Measurements from ENCODE around the gene ITPR3.

ITPR3 gene

DNA sequence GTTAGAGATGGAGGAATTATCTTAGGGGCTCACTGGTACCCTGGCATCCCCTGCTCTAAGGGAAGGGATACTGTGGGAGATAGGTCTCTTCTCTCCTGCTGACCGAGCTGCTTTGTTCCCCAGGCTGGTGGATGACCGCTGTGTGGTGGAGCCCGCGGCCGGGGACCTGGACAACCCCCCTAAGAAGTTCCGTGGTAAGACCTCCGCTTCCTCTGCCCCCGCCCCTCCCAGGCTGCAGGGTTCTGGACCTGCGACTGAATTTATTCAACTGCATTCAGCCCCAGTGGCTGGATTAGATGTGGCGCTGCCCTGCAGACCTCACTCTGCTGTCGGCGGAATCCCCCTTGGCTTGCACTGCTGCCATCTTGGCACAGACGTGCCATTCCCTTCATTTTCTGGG, 19.2 kb downstream of the ITPR3 start:
- DNase-seq = no peak

DNA sequence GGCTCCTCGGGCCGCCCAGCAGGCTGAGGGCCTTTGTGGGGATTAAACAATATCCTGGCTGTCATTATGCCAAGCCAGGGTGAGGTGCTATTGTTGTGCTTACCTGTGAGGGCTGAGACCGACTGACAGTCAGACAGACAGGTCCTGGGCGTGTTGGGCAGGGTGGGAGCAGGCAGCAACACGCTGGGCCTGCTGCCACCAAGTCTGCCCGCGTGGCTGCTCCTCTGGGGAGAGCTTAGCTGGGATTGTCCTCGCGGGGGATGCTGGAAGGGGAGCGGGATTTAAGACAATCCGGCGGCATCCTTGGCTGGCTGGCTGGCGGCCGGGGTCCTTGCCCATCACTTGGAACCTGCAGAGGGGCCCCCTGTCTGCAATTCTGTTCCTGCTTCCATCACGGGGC, 20.0 kb downstream of the ITPR3 start:
- no peak for DNase-seq

DNA sequence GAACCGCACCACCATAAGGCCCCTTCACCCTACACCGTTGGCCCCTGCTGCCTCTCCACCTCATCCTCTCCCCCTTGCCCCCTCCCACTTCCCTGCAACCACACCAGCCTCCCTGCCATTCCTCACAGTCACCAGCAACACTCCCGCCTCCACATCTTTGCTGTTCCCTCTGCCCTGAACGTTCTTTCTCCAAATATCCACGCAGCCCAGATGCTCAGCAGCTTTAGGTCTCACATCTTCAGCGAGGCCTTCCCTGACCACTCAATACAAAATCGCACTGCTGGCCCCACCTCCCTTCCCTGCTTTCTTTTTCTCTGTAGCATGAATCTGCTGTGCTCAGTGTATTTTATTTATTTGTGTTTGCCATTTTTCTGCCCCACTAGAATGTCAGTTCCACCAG, 20.5 kb downstream of the ITPR3 start:
- no peak for DNase-seq

DNA sequence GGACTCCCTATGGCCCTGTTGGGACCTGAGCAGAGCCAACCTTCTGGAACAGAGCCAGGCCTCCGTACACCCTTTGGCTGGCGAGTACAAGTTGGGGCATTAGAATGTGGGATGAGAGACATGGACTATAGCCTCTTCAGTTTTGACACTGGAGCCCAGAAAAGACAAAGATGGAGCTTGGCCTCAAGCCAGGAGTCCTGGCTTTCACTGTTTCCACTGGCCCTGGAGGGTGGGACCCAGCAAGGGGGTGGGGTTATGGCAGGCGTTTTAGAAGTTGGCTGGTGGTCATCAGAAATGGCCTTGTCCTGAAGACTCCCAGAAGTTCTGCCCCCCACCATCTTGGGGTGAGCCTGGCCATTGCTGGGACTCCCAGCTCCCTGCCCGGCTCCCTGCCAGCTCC, 21.8 kb downstream of the ITPR3 start:
- no peak for DNase-seq

DNA sequence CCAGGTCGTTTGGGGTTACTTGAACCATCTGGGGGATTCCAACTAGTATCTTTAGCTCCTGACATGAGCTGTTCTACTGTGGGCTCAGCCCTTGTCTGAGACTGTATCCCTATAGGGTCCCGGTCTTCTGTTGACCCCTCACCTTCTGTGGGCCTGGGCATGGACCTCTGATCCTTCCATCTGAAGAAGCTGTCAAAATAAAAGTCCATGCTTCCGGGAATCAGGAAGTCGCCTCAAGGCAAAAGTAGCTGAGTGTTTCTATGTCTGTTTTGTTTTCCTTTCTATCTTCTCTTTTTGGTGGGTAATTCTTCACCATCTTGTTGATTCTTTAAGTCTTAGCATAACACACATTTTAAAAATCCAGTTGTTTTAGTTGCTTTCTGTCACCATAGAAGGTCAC, 30.3 kb downstream of the ITPR3 start:
- DNase-seq = no peak

DNA sequence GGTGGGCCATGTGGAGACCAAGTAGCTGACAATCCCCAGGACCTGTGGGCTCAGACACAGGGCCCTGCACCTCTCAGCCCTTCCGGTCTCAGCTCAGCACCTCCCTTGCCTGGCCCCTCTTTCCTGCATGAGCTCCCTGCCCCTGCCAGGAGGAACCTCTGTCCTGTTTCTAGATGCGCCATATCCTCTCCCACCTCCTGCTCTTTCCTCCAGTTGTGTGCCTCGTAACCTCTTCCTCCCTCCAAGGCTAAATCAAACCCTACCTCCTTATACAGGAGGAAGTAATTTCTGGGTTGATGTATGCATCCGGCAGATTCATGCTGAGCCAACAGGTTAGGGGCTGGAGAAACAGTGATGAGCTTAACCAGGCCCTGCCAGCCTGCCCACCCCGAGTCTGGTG, 30.9 kb downstream of the ITPR3 start:
- DNase-seq = no peak

DNA sequence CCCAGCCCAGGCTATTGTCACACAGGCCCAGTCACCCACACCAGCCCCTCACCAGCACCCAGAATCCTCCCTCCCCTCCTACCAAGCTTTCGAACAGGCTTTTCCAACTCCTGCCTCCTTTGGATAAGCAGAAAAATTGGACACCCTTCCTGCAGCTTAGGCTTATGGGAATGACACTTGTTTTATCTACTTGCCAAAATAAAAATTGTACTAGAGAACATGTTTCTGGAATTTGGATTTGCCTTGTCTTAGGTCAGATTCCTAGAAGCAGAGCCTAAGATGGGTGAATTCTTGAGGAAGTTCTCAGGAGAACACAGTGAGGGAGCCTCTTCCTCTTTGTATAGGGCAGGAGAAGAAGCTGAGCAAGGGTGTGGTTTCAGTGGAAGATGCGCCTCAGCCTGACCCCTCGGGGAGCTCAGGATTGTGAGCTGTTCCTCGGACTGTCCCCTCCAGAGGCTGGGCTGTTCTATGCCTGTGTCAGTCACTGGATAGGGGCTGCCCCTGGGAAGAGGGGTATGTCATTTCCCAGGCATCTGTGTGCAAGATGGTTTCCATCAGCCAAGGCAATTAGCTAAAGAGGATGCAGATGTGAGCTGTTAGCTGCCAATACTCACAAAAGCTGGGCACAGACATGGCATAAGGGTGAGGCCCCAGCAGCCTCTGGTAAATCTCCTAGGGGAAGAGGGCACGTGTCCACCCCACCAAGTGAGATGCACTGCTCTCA, 33.9 kb downstream of the ITPR3 start:
- no peak for DNase-seq

DNA sequence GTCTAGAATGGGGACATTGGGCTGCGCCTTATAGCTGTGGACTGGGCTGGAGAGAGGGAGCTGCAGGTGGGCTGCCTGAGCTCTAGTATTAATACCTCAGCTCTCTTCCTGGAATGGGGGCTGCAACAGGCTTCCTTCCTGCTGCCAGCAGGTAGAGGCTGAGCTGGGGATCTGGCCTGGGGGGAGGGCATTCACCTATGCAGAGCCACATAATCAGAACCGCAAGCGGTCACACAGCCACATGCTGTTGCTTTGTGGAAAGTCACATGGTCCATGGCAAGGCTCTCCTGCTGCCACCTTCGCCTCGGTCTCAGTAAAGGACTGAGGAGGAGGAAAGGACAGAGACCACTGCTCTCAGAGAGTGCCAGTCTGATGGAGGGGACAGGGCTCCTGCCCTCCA, 35.7 kb downstream of the ITPR3 start:
- DNase-seq = no peak

DNA sequence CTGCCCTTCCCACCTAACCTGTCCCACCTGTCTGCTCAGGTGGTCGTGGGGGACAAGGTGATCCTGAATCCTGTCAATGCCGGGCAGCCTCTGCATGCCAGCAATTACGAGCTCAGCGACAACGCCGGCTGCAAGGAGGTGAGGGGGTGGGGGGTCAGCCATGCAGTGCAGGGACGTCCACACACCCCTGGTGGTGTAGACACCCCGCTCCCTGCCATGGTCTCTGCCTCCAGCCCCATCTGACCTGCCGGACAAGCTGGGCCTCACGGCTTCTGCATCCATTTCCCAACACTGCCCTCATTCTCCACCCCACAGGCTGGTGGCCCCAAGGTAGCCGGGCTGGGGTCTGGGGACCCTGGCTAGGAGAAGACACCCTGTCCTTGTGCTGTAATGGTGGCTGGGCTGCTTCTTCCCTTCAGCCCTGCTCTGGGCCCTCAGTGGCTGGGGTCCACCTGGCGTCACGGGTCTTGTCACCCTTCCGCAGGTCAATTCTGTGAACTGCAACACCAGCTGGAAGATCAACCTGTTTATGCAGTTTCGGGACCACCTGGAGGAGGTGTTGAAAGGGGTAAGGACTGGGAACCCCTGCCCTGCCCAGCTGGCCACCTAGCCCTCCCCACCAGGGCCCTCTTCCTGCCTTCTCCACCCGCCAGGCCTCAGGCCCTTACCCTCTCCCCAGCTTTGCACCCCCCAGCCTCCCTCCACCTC, 38.0 kb downstream of the ITPR3 start:
- no peak for DNase-seq

DNA sequence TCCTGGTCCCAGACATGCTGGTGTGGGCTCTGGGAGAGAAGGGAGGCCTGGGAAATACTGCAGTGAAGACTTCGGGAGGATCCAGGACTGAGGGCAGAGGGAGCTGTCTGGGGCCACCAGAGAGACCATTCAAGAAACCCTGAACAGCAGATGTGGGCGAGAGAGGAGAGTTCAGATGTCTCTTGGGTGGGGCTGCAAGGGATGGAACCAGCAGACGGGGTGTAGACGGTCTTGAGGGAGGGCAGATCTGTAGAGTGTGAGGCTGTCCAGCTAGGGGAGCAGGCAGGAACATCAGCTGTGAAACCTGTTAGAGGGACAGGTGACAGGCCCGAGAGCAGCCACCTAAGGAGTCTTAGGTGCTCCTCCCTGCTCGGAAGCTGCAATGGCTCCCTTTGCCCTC, 38.9 kb downstream of the ITPR3 start:
- no peak for DNase-seq

DNA sequence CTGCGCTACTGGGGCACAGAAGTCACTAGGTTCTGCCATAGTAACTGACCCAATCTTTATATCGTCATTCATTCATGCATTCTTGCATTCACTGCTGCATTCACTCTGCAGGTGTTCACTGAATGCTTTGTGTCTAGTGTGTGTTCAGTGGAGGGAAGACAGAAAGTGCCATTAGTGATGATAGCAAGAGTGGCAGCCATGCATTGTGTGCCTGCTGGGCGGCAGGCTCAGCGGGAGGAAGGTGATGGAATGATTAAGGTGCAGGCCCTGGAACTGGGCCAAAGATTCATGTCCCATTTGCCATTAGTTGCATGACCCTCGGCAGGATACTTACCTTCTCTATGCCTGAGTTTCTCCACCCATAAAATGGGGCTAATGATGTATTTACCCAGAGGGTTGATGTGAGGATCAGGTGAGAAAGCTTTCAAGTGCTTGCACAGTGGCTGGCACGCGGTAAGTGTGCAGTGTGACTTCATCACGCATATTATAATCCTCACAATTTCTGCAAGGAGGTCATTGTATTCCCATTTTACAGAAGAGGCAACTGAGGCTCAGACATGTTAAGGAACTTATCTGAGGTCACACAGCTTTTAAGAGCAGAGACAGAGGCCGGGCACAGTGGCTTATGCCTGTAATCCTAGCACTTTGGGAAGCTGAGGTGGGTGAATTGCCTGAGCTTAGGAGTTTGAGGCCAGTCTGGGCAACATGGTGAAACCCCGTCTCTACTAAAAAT, 40.1 kb downstream of the ITPR3 start:
- DNase-seq = no peak

DNA sequence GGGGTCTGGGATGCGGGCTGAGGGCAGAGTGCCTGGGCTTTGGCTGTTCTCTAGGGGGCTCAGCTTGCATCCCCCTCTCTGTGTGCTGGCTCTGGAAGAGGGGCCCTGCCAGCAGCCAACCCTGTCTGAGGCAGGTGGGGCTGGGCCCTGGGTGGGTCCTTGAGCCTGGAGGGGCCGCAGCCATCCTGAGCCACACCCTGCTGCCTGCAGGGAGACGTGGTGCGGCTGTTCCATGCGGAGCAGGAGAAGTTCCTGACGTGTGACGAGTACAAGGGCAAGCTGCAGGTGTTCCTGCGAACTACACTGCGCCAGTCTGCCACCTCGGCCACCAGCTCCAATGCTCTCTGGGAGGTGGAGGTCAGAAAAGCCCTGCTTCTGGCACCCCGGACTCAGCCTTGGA, 41.2 kb downstream of the ITPR3 start:
- DNase-seq = no peak

DNA sequence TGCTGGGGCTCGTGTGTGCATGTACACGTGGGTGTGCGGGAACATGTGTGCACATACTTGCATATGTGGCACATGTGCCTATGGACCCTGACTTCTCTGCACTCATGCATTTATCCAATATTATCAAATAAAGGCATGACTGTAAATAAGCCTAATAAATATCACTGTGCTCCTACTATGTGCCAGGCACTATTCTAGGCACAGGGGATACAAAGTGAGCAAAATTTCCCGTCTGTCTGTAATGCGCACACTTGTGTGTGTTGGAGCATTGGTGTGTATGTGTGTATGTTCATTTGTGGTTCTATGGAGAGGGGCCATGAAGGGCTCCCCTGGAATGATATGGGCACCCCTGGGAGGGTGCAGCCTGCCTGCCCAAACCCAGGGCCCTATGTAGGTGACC, 41.9 kb downstream of the ITPR3 start:
- no peak for DNase-seq

DNA sequence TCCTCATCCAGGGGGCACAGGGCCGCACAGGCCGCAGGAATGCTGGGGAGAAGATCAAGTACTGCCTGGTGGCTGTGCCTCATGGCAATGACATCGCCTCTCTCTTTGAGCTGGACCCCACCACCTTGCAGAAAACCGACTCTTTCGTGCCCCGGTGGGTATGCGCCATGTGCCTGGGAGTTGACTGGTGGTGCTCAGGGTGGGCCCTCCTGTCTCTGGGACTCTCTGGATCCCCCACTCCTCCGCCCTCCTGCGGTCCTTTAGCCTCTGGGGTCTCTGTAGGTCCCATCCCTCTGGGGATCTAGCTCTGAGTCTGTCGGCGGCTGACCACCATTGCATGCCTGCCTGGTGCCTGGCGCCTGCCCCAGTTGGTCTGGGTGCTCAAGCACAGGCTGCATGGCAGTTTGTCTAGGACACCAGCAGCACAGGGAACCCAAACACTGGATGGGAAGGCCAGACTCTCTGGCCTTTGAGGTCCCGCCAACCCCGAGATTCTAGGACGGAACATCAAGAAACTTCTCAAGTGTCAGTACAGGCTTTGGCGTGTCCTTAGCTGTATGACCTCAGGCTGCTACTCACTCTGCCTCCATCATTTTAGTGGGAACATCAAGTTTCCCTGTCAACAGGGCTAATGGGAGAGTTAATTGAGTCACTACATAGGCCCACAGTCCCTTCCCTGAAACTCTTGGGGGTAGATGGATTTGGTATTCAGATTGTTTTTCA, 42.8 kb downstream of the ITPR3 start:
- no peak for DNase-seq

DNA sequence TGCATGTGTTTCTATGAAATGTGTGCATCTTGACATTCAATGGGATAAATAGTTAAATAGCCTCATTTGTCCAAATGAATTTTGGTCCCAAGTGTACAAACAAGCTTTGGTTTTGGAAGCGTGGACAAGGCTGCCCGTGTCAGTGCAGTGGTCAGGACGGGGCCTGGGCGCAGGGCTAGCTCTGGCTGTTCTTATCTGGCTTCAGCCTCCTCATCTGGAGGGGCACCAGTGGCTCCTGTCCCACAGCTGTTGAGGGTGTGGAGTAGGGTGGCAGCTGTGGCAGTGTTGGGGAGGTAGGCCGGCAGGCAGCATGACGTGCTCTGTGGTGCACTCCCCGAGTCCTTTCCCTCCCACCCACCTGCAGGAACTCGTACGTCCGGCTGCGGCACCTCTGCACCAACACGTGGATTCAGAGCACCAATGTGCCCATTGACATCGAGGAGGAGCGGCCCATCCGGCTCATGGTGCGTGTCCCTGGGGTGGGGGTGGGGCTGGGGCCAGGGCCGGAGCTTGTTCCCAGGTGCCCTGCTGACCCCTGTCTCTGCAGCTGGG, 43.5 kb downstream of the ITPR3 start:
- no peak for DNase-seq

DNA sequence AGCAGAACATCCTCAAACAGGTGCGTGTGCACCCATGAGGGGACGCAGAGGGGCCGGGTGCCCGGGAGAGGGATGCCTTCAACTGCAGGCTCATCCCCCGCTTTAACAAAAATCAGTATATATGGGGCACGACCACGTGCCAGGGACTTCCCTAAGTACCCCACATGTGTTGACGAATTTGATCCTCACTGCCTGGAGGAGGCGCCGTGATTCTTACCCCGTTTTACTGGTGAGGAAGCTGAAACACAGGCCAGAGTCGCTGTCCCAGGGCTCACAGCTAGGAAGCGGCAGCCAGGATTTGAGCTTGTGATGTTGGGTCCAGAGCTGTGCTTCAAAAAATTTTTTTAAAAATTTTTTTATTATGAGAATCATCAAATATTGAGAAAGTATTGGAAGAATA, 44.8 kb downstream of the ITPR3 start:
- DNase-seq = no peak

DNA sequence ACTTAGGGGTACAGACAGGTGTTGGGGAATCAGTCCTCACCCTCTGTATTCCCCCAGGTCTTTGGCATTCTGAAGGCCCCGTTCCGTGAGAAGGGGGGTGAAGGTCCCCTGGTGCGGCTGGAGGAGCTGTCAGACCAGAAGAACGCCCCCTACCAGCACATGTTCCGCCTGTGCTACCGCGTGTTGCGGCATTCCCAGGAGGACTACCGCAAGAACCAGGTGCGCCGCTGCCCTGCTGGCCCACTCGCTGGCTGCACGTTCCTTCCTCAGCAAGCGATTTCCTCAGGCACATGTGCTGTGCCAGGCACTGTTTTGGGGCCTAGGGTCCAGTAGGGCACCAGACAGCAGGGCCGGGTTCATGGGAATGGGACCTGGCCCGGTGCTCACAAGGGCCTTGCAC, 46.0 kb downstream of the ITPR3 start:
- DNase-seq = no peak

DNA sequence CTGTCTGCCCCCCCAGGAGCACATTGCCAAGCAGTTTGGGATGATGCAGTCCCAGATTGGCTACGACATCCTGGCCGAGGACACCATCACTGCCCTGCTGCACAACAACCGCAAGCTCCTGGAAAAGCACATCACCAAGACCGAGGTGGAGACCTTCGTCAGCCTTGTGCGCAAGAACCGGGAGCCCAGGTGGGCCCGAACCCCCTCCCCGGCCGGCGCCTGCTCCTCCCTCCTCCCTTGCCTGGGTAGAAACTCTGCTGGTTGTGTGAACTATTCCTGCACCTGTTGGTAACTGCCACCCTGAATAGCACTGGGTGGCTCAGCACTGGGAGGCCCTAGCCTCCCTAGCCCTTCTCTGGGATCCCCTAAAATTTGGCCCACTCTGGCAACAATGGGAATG, 46.7 kb downstream of the ITPR3 start:
- DNase-seq = no peak

DNA sequence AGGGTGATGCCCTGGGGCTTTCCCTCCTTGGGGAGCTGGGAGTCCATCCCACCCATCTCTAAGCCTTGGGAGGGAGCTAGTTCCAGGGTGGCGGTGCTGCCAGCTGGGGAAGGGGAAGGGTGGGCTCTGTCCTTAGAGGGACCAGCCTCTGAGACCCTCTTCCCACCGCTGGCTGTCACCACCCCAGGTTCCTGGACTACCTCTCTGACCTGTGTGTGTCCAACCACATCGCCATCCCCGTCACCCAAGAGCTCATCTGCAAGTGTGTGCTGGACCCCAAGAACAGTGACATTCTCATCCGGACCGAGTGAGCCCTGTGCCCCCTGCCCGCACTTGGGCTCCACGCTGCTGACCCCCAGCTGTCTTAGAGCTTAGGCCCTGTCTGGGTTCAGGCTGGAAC, 47.2 kb downstream of the ITPR3 start:
- no peak for DNase-seq

DNA sequence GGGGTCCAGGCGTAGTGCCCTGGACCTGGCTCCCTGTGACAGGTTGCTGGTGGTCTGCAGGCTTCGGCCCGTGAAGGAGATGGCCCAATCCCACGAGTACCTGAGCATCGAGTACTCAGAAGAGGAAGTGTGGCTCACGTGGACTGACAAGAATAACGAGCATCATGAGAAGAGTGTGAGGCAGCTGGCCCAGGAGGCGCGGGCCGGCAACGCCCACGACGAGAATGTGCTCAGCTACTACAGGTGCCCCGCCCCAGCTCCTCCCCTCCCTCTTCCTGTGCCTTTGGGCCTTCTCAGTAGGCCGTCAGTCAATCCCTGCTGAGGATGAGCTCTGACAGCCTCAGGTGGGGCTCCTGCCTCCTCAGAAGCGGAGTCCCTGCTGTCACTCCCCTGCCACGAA, 47.8 kb downstream of the ITPR3 start:
- DNase-seq = peak; percentile 15 to 76 (median 44)

DNA sequence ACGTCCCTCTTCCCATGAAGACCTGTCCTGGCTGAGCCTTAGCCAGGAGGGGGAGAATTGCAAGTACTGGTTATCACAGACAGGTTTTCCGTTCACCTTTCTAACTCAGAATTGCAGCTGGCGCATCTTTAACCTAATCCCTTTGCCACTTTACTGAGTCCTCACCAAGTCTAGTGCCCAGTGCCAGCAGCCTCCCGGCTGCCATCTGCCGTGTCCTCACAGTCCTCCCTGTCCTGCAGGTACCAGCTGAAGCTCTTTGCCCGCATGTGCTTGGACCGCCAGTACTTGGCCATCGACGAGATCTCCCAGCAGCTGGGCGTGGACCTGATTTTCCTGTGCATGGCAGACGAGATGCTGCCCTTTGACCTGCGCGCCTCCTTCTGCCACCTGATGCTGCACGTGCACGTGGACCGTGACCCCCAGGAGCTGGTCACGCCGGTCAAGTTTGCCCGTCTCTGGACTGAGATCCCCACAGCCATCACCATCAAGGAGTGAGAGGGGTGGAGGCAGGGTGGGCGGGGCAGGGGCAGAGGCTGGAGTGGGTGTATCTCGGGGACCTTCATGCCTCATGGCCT, 49.1 kb downstream of the ITPR3 start:
- no peak for DNase-seq

DNA sequence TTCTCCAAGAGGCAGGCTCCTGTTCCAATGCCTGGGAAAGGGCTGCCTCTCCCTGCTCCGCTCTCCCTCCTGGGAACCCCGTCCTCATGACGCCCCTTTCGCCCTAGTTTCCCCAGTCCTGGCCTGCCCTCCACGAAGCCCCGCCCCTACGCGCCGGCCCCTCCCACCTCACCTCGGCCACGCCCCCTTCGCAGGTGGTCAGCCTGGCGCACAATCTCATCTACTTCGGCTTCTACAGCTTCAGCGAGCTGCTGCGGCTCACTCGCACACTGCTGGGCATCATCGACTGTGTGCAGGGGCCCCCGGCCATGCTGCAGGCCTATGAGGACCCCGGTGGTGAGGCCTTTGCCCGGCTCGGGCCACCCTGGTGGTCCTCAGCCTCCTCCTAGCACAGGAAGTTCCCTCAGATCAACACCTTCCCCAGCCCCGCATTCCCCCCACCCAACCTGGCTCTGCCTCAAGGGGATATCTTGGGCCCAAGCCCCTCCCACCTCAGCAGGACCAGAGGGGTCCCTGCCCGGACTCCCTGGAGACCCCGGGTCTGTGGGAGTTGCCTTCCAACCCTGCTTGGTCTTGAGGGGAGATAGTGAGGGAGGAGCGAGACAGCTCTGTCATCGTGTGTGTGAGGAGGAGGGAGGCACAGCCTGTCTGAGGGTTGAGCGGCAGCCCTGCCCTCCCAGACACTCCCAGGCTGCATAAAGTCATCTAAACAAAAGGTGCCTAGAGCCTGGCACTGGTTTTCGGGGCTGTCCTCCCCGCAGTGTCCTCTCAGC, 50.0 kb downstream of the ITPR3 start:
- no peak for DNase-seq
